HepG2 (cell line): ENCODE data around the gene KLF11. TPM values are rescaled to one million over a fixed set of nuclear protein-coding genes. Genes with fewer than 3 reads are reported as not detected.

ENCODE experiments used
- ATAC-seq: fragments of 200-7000 bp; cut with Tn5 transposase; 3 replicates; pipeline ENCODE4 v1.9.1; 2020; ENCODE audit warnings: mild to moderate bottlenecking, moderate library complexity
- BruUV-seq: library from RNA; stranded (reverse); fragments of 400-500 nt; replicated peaks from 2 replicates; lab custom pipeline; 2021; lab: Mats Ljungman, UMichigan
- CTCF ChIA-PET: fragments of 300-600 bp; formaldehyde crosslinking; extraction: SDS; loops from one replicate; lab custom pipeline; 2021; ENCODE audit warnings: low total read pairs, inconsistent platforms, low intra/inter-chr PET ratio; lab: Yijun Ruan, JAX
- POLR2A ChIA-PET: fragments of 350-600 bp; sonication (Branson Sonifier 250); formaldehyde crosslinking; loops from one replicate; lab custom pipeline; 2020; ENCODE audit warnings: antibody characterized with exemption, inconsistent platforms; lab: Yijun Ruan, JAX
- DNase-seq: peaks from one replicate; pipeline ENCODE4 v3.0.0-alpha.2; 2015; ENCODE audit warnings: low spot score
- FAIRE-seq: peaks from 3 replicates; lab custom pipeline; 2011; peaks lifted over from hg19 to GRCh38; lab: Jason Lieb, UNC
- H2AFZ ChIP-seq: one replicate; pipeline ENCODE4 v1.6.1; 2011; ENCODE audit warnings: low read length, inconsistent platforms
- H3K27ac ChIP-seq: fragments of 300-600 bp; 3 replicates; pipeline ENCODE4 v1.8.0; 2011; ENCODE audit warnings: mixed run types, mild to moderate bottlenecking, mixed read lengths, low read length, inconsistent platforms; ENCODE audit not compliant: insufficient read depth; ENCODE audit errors: extremely low read length
- H3K27me3 ChIP-seq, 2 experiments: fragments of 200-600 bp in 1 of 2; 2 replicates in 1 of 2; 3 replicates in 1 of 2; pipeline versions ENCODE4 v1.6.0 to v1.8.0; 2011; ENCODE audit warnings: low read length in 2 of 2, mild to moderate bottlenecking in 2 of 2, moderate library complexity in 2 of 2, inconsistent platforms in 1 of 2; ENCODE audit not compliant: insufficient read depth in 2 of 2, control insufficient read depth in 1 of 2
- H3K36me3 ChIP-seq, 2 experiments: fragments of 200-600 bp in 1 of 2; replicated peaks in 1 of 2; 2 replicates in 1 of 2; 3 replicates in 1 of 2; pipeline versions ENCODE4 v1.5.1 to v1.8.0; 2011; ENCODE audit warnings: low read length in 2 of 2, inconsistent platforms in 1 of 2; ENCODE audit not compliant: insufficient read depth in 2 of 2, control insufficient read depth in 1 of 2
- H3K4me1 ChIP-seq: 2 replicates; pipeline ENCODE4 v1.5.1; 2012; ENCODE audit warnings: low read length, inconsistent platforms; ENCODE audit not compliant: insufficient read depth
- H3K4me2 ChIP-seq: 2 replicates; pipeline ENCODE4 v1.6.0; 2011; ENCODE audit warnings: low read depth, low read length, inconsistent platforms
- H3K4me3 ChIP-seq, 3 experiments: fragments of 200-600 bp in 1 of 3; sonication (generic), shearing (Covaris generic) in 1 of 3; replicated peaks in 1 of 3; 2 replicates each; pipeline ENCODE4 v1.5.1; 2011 to 2016; ENCODE audit warnings: low read length in 3 of 3, inconsistent platforms in 2 of 3, low read depth in 2 of 3, mild to moderate bottlenecking in 2 of 3, control low read depth in 1 of 3, mixed read lengths in 1 of 3; ENCODE audit not compliant: insufficient read depth in 1 of 3
- H3K79me2 ChIP-seq: one replicate; pipeline ENCODE4 v1.6.1; 2011; ENCODE audit warnings: low read length, inconsistent platforms; ENCODE audit not compliant: insufficient read depth
- H3K9ac ChIP-seq: 2 replicates; pipeline ENCODE4 v1.6.0; 2011; ENCODE audit warnings: mild to moderate bottlenecking, low read depth, low read length, inconsistent platforms; ENCODE audit not compliant: insufficient read depth
- H3K9me3 ChIP-seq: 2 replicates; pipeline ENCODE4 v1.5.1; 2012; ENCODE audit warnings: mild to moderate bottlenecking, low read length
- H4K20me1 ChIP-seq: 2 replicates; pipeline ENCODE4 v1.6.0; 2011; ENCODE audit warnings: inconsistent platforms, mild to moderate bottlenecking, low read length, moderate library complexity; ENCODE audit not compliant: insufficient read depth
- CBX2 ChIP-seq, 2 experiments: fragments of 200-600 bp in 1 of 2; sonication (generic); formaldehyde crosslinking in 1 of 2; IDR thresholded peaks; 2 replicates each; pipeline versions ENCODE4 v1.7.0 to v1.8.1; 2018 to 2022; ENCODE audit warnings: low read depth in 2 of 2, low read length in 1 of 2, mild to moderate bottlenecking in 1 of 2, missing genetic modification reagents in 1 of 2
- HDAC6 ChIP-seq: fragments of 200-600 bp; sonication (generic); IDR thresholded peaks from 2 replicates; pipeline ENCODE4 v1.7.0; 2017; ENCODE audit warnings: mild to moderate bottlenecking, antibody characterized with exemption, low read length, low read depth
- HOXD1 ChIP-seq: sonication (generic); formaldehyde crosslinking; IDR thresholded peaks from 2 replicates; pipeline ENCODE4 v1.5.0; 2020; ENCODE audit warnings: missing genetic modification reagents
- NPAS2 ChIP-seq: sonication (generic); formaldehyde crosslinking; IDR thresholded peaks from 2 replicates; pipeline ENCODE4 v1.8.0; 2022; ENCODE audit warnings: mild to moderate bottlenecking, missing genetic modification reagents, borderline replicate concordance
- NR2F6 ChIP-seq, 2 experiments: IDR thresholded peaks; 2 replicates each; pipeline ENCODE4 v1.6.1; 2016; ENCODE audit warnings: antibody characterized with exemption in 1 of 2, mild to moderate bottlenecking in 1 of 2
- PHF21A ChIP-seq: sonication (generic); formaldehyde crosslinking; IDR thresholded peaks from 2 replicates; pipeline ENCODE4 v1.5.0; 2020; ENCODE audit warnings: mild to moderate bottlenecking, missing genetic modification reagents
- TAF15 ChIP-seq: fragments of 200-400 bp; formaldehyde crosslinking; IDR thresholded peaks from one replicate; pipeline ENCODE4 v1.6.1; 2018; ENCODE audit warnings: mild to moderate bottlenecking, low read depth, low read length; ENCODE audit not compliant: poor library complexity, severe bottlenecking
- TBL1XR1 ChIP-seq: fragments of 150-350 bp; IDR thresholded peaks from 2 replicates; pipeline ENCODE4 v1.6.1; 2014; ENCODE audit warnings: borderline replicate concordance, low read length; ENCODE audit not compliant: partially characterized antibody
- ZFP62 ChIP-seq: sonication (generic); formaldehyde crosslinking; IDR thresholded peaks from 2 replicates; pipeline ENCODE4 v1.4.0; 2020; ENCODE audit warnings: missing genetic modification reagents
- ZNF296 ChIP-seq: sonication (generic); formaldehyde crosslinking; conservative IDR thresholded peaks from 2 replicates; pipeline ENCODE4 v1.5.0; 2020; ENCODE audit warnings: mild to moderate bottlenecking, missing genetic modification reagents
- ZNF563 ChIP-seq: sonication (generic); formaldehyde crosslinking; IDR thresholded peaks from 2 replicates; pipeline ENCODE4 v1.8.0; 2022; ENCODE audit warnings: mild to moderate bottlenecking, moderate library complexity, missing genetic modification reagents
- ZNF577 ChIP-seq: sonication (generic); formaldehyde crosslinking; IDR thresholded peaks from 2 replicates; pipeline ENCODE4 v1.4.0; 2020; ENCODE audit warnings: mild to moderate bottlenecking, low read depth, missing genetic modification reagents, borderline replicate concordance
- ZNF792 ChIP-seq: IDR thresholded peaks from 2 replicates; pipeline ENCODE4 v1.6.1; 2016
- WGBS: methylation state at CpG from one replicate; pipeline ENCODE4 v1.1.6; 2017; ENCODE audit warnings: low lambda C conversion rate; 5-methylcytosine and 5-hydroxymethylcytosine counted together
- in situ Hi-C: cut with HindIII; loops from 2 replicates; pipeline ENCODE4 v1.10.0; 2017; ENCODE audit warnings: low pct_unique_long_range_greater_than_20kb; ENCODE audit not compliant: extremely low pct_ligation_motif_present
- intact Hi-C: fragments of 100-400 bp; cut with micrococcal nuclease; formaldehyde crosslinking; loops from one replicate; pipeline ENCODE4 v1.10.0; 2022; ENCODE audit not compliant: unreplicated experiment
- polyA plus RNA-seq, 8 experiments: library from polyadenylated mRNA; depleted of rRNA in 3 of 8; stranded (reverse) in 7 of 8; unstranded in 1 of 8; fragments of >200 nt; fragmentation: Illumina TruSeq in 4 of 8; extraction: Trizol in 4 of 8; gene quantifications; 2 replicates each; pipeline versions ENCODE4 v1.2.1 to v1.2.3, GENCODE V29; 2011 to 2016; ENCODE audit warnings: low read depth in 4 of 8, missing spikeins in 1 of 8, mixed read lengths in 1 of 8; ENCODE audit not compliant: insufficient read depth in 1 of 8
- total RNA-seq, 5 experiments: library from RNA; depleted of rRNA; stranded (reverse); fragments of >200 nt; fragmentation: Illumina TruSeq; extraction: Trizol; gene quantifications; 2 replicates each; pipeline ENCODE4 v1.2.3, GENCODE V29; 2016; ENCODE audit warnings: low read depth in 1 of 5
- TF ChIP-seq, protein P1 (sequence below): sonication (generic); formaldehyde crosslinking; IDR thresholded peaks from 2 replicates; pipeline ENCODE4 v1.4.0; 2020; ENCODE audit warnings: mild to moderate bottlenecking, missing genetic modification reagents
- TF ChIP-seq, protein P2 (sequence below): sonication (generic); formaldehyde crosslinking; IDR thresholded peaks from 2 replicates; pipeline ENCODE4 v1.5.0; 2020; ENCODE audit warnings: mild to moderate bottlenecking, missing genetic modification reagents

Gene KLF11
- total and polyA plus RNA-seq, 2 of the 13 experiments (the other 11 are each of a cell fraction or from before 2014, with no cell fraction given) = 2.5 to 11.8 TPM

DNA sequence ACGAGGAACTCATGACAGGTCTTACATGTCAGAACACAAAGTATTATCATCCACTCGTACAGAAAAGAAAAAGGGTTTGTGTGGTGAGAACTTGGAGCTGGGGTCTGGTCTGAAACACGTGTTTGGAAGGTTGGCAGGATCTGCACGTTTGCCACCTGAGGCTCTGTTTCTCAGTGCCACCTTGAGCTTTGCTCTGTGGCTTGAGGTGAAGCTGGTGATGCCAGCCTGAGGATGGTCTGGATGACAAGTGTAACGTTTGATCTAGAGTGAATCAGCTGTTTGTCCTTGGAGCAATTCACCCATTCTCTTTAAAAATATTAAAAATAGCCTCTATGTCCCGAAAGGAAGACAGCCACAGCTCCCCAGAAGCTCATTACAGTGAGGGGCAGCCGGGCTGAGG lies 45.4 kb upstream of the KLF11 start:
- H3K9me3 ChIP-seq = no peaks in the 10 kb centered on the region
- no peak for DNase-seq
- no peak overlapping the region for H3K4me2 ChIP-seq
- no peak overlapping the region for H3K27ac ChIP-seq
- no peaks in the 10 kb centered on the region for H3K4me1 ChIP-seq
- ChIA-PET POLR2A (no interaction called here), CTCF (no interaction called here)
- BruUV-seq = no TSS peak
- intact Hi-C loops (no loop called here), in situ Hi-C loops (no loop called here)
- no peaks in the 10 kb centered on the region for H4K20me1 ChIP-seq
- H3K4me3 ChIP-seq = no peak overlapping the region
- no peak overlapping the region for H3K9ac ChIP-seq
- H3K79me2 ChIP-seq = no peaks in the 10 kb centered on the region
- TF ChIP-seq ZNF296 (CRISPR knock-in tag) (no peak), NR2F6 (IDR thresholded peaks at IDR 0.05) (no peak), NR2F6 (CRISPR knock-in tag; IDR thresholded peaks at IDR 0.05) (no peak), TBL1XR1 (no peak), ZNF563 (no peak), HDAC6 (no peak), ZFP62 (CRISPR knock-in tag) (no peak), NPAS2 (no peak), HOXD1 (no peak), CBX2 (IDR thresholded peaks at IDR 0.05; ENCODE audit: low read depth, low read length) (no peak), CBX2 (CRISPR knock-in tag; IDR thresholded peaks at IDR 0.05; ENCODE audit: low read depth) (no peak), ZNF577 (no peak), PHF21A (CRISPR knock-in tag) (no peak), TAF15 (no peak), ZNF792 (CRISPR knock-in tag) (no peak)
- TF ChIP-seq, protein P1, sequence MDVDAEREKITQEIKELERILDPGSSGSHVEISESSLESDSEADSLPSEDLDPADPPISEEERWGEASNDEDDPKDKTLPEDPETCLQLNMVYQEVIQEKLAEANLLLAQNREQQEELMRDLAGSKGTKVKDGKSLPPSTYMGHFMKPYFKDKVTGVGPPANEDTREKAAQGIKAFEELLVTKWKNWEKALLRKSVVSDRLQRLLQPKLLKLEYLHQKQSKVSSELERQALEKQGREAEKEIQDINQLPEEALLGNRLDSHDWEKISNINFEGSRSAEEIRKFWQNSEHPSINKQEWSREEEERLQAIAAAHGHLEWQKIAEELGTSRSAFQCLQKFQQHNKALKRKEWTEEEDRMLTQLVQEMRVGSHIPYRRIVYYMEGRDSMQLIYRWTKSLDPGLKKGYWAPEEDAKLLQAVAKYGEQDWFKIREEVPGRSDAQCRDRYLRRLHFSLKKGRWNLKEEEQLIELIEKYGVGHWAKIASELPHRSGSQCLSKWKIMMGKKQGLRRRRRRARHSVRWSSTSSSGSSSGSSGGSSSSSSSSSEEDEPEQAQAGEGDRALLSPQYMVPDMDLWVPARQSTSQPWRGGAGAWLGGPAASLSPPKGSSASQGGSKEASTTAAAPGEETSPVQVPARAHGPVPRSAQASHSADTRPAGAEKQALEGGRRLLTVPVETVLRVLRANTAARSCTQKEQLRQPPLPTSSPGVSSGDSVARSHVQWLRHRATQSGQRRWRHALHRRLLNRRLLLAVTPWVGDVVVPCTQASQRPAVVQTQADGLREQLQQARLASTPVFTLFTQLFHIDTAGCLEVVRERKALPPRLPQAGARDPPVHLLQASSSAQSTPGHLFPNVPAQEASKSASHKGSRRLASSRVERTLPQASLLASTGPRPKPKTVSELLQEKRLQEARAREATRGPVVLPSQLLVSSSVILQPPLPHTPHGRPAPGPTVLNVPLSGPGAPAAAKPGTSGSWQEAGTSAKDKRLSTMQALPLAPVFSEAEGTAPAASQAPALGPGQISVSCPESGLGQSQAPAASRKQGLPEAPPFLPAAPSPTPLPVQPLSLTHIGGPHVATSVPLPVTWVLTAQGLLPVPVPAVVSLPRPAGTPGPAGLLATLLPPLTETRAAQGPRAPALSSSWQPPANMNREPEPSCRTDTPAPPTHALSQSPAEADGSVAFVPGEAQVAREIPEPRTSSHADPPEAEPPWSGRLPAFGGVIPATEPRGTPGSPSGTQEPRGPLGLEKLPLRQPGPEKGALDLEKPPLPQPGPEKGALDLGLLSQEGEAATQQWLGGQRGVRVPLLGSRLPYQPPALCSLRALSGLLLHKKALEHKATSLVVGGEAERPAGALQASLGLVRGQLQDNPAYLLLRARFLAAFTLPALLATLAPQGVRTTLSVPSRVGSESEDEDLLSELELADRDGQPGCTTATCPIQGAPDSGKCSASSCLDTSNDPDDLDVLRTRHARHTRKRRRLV (CRISPR knock-in tag) = no peak
- TF ChIP-seq, protein P2, sequence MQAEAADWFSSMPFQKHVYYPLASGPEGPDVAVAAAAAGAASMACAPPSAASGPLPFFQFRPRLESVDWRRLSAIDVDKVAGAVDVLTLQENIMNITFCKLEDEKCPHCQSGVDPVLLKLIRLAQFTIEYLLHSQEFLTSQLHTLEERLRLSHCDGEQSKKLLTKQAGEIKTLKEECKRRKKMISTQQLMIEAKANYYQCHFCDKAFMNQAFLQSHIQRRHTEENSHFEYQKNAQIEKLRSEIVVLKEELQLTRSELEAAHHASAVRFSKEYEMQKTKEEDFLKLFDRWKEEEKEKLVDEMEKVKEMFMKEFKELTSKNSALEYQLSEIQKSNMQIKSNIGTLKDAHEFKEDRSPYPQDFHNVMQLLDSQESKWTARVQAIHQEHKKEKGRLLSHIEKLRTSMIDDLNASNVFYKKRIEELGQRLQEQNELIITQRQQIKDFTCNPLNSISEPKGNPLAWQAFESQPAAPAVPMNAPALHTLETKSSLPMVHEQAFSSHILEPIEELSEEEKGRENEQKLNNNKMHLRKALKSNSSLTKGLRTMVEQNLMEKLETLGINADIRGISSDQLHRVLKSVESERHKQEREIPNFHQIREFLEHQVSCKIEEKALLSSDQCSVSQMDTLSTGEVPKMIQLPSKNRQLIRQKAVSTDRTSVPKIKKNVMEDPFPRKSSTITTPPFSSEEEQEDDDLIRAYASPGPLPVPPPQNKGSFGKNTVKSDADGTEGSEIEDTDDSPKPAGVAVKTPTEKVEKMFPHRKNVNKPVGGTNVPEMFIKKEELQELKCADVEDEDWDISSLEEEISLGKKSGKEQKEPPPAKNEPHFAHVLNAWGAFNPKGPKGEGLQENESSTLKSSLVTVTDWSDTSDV (CRISPR knock-in tag) = no peak
- no peak for FAIRE-seq
- H3K36me3 ChIP-seq = peaks cover 15 to 68% of the 10 kb centered on the region in 2 experiments; a peak in 4 of 5 replicates
- 85% methylated on average over 6 of the region's 7 CpGs for WGBS
- ATAC-seq = no peak
- no peaks in the 10 kb centered on the region for H3K27me3 ChIP-seq
- no peak overlapping the region for H2AFZ ChIP-seq
